Measurements from ENCODE around the gene CRB2. TPM values are rescaled to one million over a fixed set of nuclear protein-coding genes. Genes with fewer than 3 reads are reported as not detected.
A peak's percentile ranks its signal among the peaks of the same experiment; 100 is the strongest.

The CRB2 gene
- total RNA-seq, result 1.0 and 1.2 TPM in 2 replicates

DNA sequence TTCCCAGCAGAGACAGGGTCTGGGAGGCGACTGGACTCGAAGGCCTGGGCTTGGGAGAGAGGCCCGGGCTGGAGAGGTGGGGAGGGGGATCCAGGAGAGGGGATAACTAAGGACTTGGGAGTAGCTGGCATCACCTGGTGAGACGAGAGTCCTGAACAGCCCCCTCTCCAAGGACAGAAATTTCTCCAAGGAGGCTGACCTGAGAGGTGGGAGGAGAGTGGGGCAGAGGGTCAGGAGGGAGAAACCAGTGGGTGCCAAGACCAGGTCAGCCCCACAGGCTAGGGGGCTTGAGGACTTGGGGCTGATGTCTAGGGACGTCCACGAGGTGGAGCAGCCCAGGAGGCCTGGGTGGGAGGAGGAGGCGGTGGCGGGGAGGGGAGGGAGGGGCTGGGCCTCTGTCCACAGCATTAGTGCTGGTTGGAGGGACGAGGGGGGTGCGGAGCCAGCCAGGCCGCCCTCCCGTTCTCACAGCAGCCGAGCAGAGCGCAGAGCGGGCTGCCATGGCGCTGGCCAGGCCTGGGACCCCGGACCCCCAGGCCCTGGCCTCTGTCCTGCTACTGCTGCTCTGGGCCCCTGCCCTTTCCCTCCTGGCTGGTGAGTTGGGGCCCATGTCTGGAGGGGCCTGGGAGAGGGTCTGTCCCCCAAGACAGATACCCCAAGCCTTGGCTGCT is at the start of gene CRB2:
Gene CRB2, plus strand, starts transcription at position 437 of the 671 bp plus-strand sequence. Its CDS starts 64 bp downstream, at position 501.
- DNase-seq (no peak), ATAC-seq (ENCODE audit: low read depth) (no peak)
- intact Hi-C loops (cut with micrococcal nuclease), result loop anchor here (2.0 kb wide), 1 partner anchor 685 kb away; no protein-coding TSS in a partner anchor
- ChIA-PET CTCF (interaction anchor here (0.9 kb wide), 1 partner anchor 30 kb away, joined by 3 read pairs; no protein-coding TSS in a partner anchor), POLR2A (no interaction called here)
- H3K36me3 Mint-ChIP-seq (ENCODE audit: low read depth), result no peaks in the 10 kb centered on the region
- TF ChIP-seq, protein P1, sequence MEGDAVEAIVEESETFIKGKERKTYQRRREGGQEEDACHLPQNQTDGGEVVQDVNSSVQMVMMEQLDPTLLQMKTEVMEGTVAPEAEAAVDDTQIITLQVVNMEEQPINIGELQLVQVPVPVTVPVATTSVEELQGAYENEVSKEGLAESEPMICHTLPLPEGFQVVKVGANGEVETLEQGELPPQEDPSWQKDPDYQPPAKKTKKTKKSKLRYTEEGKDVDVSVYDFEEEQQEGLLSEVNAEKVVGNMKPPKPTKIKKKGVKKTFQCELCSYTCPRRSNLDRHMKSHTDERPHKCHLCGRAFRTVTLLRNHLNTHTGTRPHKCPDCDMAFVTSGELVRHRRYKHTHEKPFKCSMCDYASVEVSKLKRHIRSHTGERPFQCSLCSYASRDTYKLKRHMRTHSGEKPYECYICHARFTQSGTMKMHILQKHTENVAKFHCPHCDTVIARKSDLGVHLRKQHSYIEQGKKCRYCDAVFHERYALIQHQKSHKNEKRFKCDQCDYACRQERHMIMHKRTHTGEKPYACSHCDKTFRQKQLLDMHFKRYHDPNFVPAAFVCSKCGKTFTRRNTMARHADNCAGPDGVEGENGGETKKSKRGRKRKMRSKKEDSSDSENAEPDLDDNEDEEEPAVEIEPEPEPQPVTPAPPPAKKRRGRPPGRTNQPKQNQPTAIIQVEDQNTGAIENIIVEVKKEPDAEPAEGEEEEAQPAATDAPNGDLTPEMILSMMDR (IDR thresholded peaks at IDR 0.05), result no peak
- peaks cover 22% of the 10 kb centered on the region for H3K4me1 Mint-ChIP-seq
- H3K4me3 Mint-ChIP-seq, result no peak within 1 kb of the TSS
- no peaks in the 10 kb centered on the region for H3K27me3 Mint-ChIP-seq
- H3K27ac Mint-ChIP-seq, result no peak within 1 kb of the TSS
- no peaks in the 10 kb centered on the region for H3K9me3 Mint-ChIP-seq

GRCh38 chr9:123309611-123310010 is 46.4 kb upstream of the CRB2 start:
- TF ChIP-seq, protein P1 (IDR thresholded peaks at IDR 0.05), result no peak
- Mint-ChIP-seq H3K27me3 (no peaks in the 10 kb centered on the region), H3K4me1 (peaks cover 31% of the 10 kb centered on the region), H3K36me3 (ENCODE audit: low read depth) (no peaks in the 10 kb centered on the region), H3K27ac (no peak overlapping the region), H3K4me3 (no peak overlapping the region), H3K9me3 (no peaks in the 10 kb centered on the region)
- ChIA-PET CTCF (no interaction called here), POLR2A (no interaction called here)
- DNase-seq (no peak), ATAC-seq (ENCODE audit: low read depth) (no peak)
- intact Hi-C loops (cut with micrococcal nuclease), result no loop called here

GRCh38 chr9:123310551-123311249 is 45.3 kb upstream of the CRB2 start:
- ChIA-PET CTCF (no interaction called here), POLR2A (no interaction called here)
- peaks cover 24% of the 10 kb centered on the region for H3K4me1 Mint-ChIP-seq
- TF ChIP-seq, protein P1 (IDR thresholded peaks at IDR 0.05), result no peak
- H3K27me3 Mint-ChIP-seq, result no peaks in the 10 kb centered on the region
- no peak overlapping the region for H3K27ac Mint-ChIP-seq
- no peaks in the 10 kb centered on the region for H3K9me3 Mint-ChIP-seq
- DNase-seq (no peak), ATAC-seq (ENCODE audit: low read depth) (no peak)
- H3K4me3 Mint-ChIP-seq, result no peak overlapping the region
- intact Hi-C loops (cut with micrococcal nuclease), result no loop called here
- H3K36me3 Mint-ChIP-seq (ENCODE audit: low read depth), result no peaks in the 10 kb centered on the region

DNA sequence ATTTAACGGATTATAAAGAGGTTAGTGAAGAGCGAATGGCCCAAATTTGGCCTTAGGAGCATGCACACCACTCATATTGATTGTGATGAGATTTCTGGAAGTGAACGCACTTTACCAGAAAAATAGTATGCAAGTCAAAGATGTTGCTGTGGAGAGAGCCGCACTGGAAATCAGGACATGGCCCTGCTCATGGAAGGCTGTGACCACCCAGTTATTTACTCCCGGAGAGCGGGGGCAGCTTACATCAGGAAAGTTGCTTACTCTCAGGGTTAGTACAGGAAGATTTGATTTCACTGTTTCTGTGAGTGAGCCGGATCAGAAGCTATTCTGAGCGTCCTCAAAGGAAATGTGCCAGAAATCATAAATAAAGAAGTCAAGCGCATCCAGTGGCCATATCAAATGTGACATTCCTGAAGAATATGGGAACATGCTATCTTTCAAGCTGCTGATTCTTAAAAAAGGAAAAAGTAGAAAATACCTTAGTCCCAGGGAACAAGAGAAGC is 44.7 kb upstream of the CRB2 start:
- TF ChIP-seq, protein P1 (IDR thresholded peaks at IDR 0.05), result no peak
- Mint-ChIP-seq H3K36me3 (ENCODE audit: low read depth) (no peaks in the 10 kb centered on the region), H3K9me3 (no peaks in the 10 kb centered on the region), H3K27me3 (no peaks in the 10 kb centered on the region), H3K4me3 (no peak overlapping the region), H3K4me1 (peaks cover 30% of the 10 kb centered on the region), H3K27ac (no peak overlapping the region)
- DNase-seq, result no peak
- intact Hi-C loops (cut with micrococcal nuclease), result no loop called here
- no peak for ATAC-seq (ENCODE audit: low read depth)
- POLR2A ChIA-PET, result no interaction called here
- CTCF ChIA-PET, result no interaction called here

- H3K4me3 Mint-ChIP-seq, result no peak overlapping the region
- no peak overlapping the region for H3K27ac Mint-ChIP-seq
- POLR2A ChIA-PET, result interaction anchor here (1.0 kb wide), 1 partner anchor 43 kb away, joined by 3 read pairs; no protein-coding TSS in a partner anchor
- TF ChIP-seq, protein P1 (IDR thresholded peaks at IDR 0.05), result no peak
- no peaks in the 10 kb centered on the region for H3K36me3 Mint-ChIP-seq (ENCODE audit: low read depth)
- H3K27me3 Mint-ChIP-seq, result no peaks in the 10 kb centered on the region
- peaks cover 38% of the 10 kb centered on the region for H3K4me1 Mint-ChIP-seq
- DNase-seq (no peak), ATAC-seq (ENCODE audit: low read depth) (peak; percentile 28)
- intact Hi-C loops (cut with micrococcal nuclease), result no loop called here
- no peaks in the 10 kb centered on the region for H3K9me3 Mint-ChIP-seq
- CTCF ChIA-PET, result no interaction called here
Measured at GRCh38 chr9:123312306-123312877, 43.6 kb upstream of the CRB2 start.

Measured in activated B cell treated with CpG ODN at 0.5 μM for 24 hours (primary cell).